Measurements from ENCODE around the gene SFMBT1.

The SFMBT1 gene

DNA sequence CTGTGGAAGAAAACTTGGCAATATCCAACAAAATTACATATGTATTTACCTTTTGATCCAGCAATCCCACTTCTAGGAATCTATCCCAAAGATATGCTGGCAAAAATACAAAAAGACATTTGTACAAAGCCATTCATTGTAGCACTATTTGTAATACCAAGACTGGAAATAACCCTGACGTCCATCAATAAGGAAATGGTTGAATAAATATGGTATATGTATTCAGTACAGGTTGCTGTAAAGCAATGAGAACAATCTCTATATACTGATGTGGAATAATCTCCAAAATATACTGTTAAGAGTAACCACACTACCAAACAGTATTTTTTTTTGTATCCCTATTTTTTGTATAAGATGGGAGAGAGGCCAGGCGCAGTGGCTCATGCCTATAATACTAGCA lies 83.7 kb downstream of the SFMBT1 start:
- TF ChIP-seq, protein P1, sequence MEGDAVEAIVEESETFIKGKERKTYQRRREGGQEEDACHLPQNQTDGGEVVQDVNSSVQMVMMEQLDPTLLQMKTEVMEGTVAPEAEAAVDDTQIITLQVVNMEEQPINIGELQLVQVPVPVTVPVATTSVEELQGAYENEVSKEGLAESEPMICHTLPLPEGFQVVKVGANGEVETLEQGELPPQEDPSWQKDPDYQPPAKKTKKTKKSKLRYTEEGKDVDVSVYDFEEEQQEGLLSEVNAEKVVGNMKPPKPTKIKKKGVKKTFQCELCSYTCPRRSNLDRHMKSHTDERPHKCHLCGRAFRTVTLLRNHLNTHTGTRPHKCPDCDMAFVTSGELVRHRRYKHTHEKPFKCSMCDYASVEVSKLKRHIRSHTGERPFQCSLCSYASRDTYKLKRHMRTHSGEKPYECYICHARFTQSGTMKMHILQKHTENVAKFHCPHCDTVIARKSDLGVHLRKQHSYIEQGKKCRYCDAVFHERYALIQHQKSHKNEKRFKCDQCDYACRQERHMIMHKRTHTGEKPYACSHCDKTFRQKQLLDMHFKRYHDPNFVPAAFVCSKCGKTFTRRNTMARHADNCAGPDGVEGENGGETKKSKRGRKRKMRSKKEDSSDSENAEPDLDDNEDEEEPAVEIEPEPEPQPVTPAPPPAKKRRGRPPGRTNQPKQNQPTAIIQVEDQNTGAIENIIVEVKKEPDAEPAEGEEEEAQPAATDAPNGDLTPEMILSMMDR (IDR thresholded peaks at IDR 0.05; ENCODE audit: low read depth, low read length): no peak
- no peak overlapping the region for H3K4me3 ChIP-seq (ENCODE audit: low read depth, low read length)

DNA sequence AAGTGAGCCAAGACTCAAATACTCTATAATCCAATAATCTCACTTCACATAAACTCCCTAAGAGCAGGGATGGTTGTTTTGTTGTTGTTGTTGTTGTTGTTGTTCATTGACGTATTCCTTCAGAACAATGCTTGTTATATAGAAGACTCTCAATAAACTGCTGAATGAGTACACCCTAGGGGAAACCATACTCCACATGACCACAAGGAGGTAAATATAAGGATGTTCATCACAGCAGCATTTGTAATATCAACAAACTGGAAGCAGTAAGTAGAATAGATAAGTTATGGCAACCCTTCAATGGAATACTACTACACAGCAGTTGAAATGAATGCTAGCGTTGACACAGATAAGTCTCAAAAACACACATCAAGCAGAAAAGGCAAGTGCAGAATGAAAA lies 86.1 kb downstream of the SFMBT1 start:
- TF ChIP-seq, protein P1 (IDR thresholded peaks at IDR 0.05; ENCODE audit: low read depth, low read length): no peak
- H3K4me3 ChIP-seq (ENCODE audit: low read depth, low read length): no peak overlapping the region

DNA sequence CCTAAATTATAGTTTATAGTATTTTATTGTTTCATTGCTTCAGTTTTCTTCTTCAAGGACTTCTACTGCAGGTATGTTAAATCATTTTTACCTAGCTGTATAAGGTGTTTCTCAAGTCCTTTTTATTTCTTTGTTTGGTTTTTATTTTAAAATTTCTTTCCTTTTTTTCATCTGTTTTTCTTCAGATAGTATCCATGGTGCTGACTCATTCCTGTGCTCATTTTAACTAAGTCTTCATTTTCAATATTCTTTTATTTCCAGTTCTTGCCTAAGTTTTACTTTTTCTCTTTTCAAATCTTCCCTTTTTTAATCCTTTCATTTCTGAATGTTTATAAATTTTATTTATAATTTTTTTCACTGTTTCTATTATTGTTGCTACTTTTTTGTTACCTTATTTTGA lies 106.3 kb downstream of the SFMBT1 start:
- no peak overlapping the region for H3K4me3 ChIP-seq (ENCODE audit: low read depth, low read length)
- TF ChIP-seq, protein P1 (IDR thresholded peaks at IDR 0.05; ENCODE audit: low read depth, low read length): no peak

DNA sequence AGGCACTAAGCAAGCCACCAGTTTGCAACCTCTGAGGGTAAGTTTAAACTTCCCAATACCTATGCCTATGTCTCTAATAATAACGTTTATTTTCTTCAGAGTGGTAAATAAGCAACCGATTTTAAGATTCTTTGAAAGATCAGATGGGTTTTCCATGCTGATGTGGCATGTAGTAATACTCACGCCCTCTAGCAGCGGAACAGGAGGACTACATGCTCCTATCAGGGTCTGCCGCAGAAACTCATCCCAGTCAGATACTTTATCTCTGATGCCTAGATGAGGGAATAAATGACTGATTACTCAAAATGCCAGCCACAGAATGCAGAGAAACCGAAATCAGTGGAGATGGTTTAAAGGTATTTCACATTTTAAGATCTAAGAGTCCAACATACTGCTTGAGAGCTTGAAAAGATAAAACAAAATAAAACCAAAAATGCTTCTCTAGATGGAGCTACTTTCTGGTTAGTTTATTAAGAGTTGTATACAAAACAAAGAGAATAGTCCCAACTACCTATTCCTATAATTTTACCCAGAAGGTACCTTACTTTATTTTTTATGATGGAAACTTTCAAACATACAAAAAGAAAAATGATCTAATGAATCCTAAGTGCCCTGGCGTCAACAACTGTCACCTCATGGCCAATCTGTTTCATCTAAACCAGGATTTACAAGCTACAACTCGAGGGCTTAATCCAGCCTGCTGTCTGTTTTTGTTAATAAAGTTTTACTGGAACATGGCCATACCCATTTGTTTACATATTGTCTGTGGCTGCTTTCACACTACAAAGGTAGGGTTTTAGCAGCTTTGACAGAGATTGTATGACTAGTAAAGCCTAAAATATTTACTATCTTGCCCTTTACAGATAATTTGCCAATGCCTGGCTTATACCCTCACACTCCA lies 111.0 kb downstream of the SFMBT1 start:
- no peak overlapping the region for H3K4me3 ChIP-seq (ENCODE audit: low read depth, low read length)
- TF ChIP-seq, protein P1 (IDR thresholded peaks at IDR 0.05; ENCODE audit: low read depth, low read length): peak; percentile 87

DNA sequence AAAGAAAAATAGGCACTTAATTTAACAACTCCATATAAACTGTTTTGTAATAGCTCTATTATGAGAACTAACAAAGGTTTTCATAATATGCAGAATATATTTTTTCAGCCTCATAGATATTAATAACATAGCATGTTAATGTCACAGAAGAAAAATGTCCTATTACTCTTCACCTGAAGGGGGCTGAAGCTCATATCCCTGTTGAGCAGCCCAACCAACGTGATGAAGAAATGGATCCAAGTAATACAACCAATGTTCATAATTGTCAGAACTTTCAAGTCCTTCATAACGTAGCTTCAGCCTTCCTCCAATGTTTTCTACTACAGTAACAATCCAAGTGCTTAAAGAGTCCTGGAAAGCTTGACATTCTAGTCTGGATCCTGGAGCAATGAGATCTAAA lies 114.0 kb downstream of the SFMBT1 start:
- no peak overlapping the region for H3K4me3 ChIP-seq (ENCODE audit: low read depth, low read length)
- TF ChIP-seq, protein P1 (IDR thresholded peaks at IDR 0.05; ENCODE audit: low read depth, low read length): no peak

DNA sequence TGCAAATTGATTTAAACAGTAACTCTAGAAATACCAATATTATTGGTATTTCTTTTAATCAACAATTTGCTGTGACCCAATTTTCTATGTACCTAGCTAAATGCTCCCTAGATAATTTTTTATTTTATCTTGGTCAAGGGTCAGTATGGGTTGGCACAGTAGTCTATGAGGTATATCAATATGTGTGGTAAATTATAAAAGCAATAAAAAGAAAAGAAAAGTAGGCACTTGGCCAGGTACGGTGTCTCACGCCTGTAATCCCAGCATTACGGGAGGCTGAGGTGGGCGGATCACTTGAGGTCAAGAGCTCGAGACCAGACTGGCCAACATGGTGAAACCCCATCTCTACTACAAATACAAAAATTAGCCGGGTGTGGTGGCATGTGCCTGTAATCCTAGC lies 114.5 kb downstream of the SFMBT1 start:
- no peak overlapping the region for H3K4me3 ChIP-seq (ENCODE audit: low read depth, low read length)
- TF ChIP-seq, protein P1 (IDR thresholded peaks at IDR 0.05; ENCODE audit: low read depth, low read length): no peak

DNA sequence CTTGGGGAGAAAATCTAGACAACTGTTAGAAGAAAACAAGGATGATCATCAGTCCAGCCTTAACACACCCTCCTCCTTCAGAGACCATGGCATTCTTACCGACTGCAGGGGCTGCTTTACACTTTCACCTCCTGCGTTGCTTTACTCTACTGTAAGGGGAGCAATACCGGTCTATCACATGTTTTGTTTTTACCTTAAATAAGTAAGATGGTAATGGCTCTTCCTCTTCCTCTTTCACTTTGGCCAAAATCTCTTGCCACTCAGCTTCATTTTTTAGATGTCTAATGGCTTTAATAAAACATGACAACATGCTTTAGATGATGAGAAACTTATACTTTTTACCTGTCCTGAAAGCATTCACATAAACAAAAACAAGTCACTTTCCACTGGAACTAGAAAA lies 115.1 kb downstream of the SFMBT1 start:
- TF ChIP-seq, protein P1 (IDR thresholded peaks at IDR 0.05; ENCODE audit: low read depth, low read length): 0 out of 2 replicates have a peak, but pooled peaks have one; percentile 6
- H3K4me3 ChIP-seq (ENCODE audit: low read depth, low read length): no peak overlapping the region

Data from WI38 (cell line).